Vagina (tissue), 2 donors: ENCODE measurements around the gene ACTR3C.

Source experiments
- CTCF ChIP-seq, 3 experiments: fragments of 450-650 bp in 2 of 3; fragments of 200-600 bp in 1 of 3; sonication (generic) in 1 of 3; IDR thresholded peaks; one replicate each; pipeline ENCODE4 v1.5.1; 2017 to 2019; ENCODE audit warnings: antibody characterized with exemption in 3 of 3, mild to moderate bottlenecking in 2 of 3, moderate library complexity in 2 of 3
- POLR2A ChIP-seq, 2 donors: fragments of 450-650 bp; IDR thresholded peaks; one replicate each; pipeline ENCODE4 v1.6.1; 2017; ENCODE audit warnings: antibody characterized with exemption in 2 of 2, mild to moderate bottlenecking in 2 of 2, moderate library complexity in 2 of 2

- TF ChIP-seq CTCF (IDR thresholded peaks at IDR 0.05) (no peak), POLR2A (IDR thresholded peaks at IDR 0.05) (no peak)
Observed at GRCh38 chr7:150359622-150360362, 36.4 kb upstream of the ACTR3C start.
